HG02885 (cell line): ENCODE results near the gene ANXA8L1.
"Not testable (repeated sequence)": the region's sequence is repeated elsewhere in the genome, so short reads cannot be mapped to it uniquely, and the experiment has no call there.

Source experiments
- ATAC-seq: cut with Tn5 transposase; IDR thresholded peaks from one replicate; pipeline ENCODE4 v1.9.1; 2021; ENCODE audit warnings: mild to moderate bottlenecking; ENCODE audit not compliant: unreplicated experiment, poor library complexity

ANXA8L1 gene

DNA sequence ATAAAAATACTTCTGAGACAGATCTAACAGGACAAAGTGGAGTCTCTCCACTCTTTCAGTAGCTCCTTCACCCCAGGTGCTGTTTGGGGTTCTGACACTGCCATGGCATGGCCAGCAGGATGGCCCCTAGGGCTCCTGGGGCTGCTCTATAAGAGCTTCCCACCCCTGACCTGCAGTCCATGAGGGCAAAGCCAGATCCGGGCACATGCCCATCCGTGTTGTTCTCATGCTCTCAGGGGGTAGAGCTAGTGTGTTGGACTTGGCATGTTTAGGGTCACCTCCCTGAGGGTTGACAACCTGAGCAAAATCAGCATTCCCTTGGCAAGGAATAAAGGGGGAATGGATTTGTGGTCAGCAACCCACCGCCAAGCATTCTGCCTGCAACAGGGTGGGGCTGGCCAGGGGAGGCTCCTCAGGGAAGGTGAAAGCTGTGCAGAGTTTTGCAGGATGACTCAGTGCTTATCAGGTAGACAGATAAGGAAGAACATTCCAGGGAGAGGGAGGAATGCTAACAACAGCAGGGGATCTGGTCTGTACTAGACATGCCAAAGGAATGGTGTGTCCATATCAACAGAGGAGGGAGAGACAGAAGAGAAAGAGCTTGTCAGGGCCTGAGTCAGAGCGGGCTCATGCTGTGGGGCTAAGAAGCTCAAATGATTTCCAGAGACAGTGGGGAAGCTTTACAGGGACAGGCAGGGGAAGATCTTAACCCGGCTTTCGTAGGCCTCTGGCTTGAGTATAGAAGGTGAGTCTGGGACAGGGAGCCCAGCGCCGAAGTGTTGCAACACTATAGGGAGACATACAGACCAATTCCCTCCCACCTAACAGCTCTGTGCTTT, 21.1 kb downstream of the ANXA8L1 start:
- ATAC-seq, result not testable (repeated sequence)

DNA sequence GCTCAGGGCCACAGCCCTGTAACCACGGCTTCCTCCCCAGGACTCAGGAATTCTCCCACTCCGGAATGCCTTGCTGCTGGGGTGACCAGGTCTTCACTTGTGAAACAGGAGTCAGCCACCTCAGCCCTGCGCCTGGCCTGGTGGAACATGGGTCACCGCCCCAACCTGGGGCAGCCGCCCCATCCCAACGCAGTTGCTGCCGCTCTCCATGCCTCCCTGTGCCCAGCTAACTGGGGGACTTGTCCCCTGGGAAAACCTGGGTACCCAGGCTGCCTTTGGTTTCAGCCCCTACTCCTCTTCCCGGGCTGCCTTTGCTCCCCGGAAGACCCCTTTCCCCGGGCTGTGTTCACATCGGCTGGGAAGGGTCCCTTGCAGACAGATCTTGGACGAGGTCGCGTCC, 22.2 kb downstream of the ANXA8L1 start:
- ATAC-seq, result not testable (repeated sequence)

DNA sequence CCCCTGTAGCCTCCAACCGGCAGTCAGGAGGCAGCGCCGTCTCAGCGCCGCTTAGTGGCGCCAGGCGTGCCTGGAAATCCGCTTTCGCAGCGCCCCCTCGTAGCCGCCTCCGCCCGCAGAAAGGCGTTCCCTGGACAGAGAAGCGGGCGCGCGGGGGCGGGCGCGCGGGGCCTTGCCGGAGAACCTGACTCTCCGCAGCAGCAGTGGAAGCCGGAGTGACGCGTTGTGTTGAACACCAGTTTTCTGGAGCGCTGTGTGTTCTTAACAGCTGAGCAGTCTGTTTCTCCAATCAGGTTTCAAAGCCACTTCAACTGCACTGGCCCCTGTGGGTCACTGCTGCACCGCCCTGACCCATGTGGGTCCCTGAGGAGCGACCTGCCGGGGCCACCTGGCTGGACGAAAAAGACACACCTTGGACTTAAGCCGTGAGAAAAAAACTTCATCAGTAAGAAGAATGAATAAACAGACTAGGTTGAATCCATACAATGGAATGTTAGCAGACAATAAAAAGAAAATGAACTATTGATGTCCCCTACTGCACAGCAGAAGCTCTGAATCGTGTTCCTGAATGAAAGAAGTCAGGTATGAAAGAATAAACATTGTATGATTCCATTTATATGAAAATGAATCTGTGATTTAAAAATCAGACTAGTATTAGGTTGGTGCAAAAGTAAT, 22.8 kb downstream of the ANXA8L1 start:
- peak; percentile 72 for ATAC-seq

DNA sequence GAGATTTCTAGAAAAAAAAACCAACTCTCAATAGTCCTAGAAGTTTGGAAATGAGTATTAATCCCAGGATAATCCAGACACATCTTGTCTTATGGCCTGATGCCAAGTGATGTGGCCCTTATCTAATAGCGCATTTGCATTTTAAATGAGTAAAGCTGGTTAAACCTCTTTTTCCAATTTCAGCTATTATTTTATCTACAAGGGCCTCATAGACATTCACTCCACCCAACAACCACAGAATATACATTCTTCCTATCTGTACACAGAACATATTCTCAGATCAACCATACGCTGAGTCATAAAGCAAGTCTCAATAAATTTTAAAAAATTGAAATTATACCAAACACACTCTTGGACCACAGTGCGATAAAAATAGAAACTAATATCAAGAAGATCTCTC, 34.0 kb downstream of the ANXA8L1 start:
- ATAC-seq, result not testable (repeated sequence)

DNA sequence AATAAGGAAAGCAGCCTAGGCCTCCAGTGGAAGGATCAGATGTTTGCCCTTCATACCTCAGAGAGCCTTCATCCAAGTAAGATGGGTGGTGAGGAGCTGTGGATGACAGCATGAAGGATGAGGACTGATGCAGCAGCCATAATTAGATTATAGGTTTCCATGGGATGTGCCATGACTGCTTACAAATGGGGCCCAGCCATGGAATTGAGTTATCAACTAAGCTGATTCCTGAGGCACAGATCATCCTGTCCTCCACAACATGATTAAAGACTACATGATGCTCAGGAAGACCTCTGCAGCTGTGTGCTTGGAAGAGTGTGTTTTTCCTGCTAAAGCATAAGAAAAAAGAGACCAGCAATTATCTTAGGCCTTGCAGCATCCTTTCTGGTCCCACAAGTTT, 35.5 kb downstream of the ANXA8L1 start:
- ATAC-seq, result not testable (repeated sequence)

DNA sequence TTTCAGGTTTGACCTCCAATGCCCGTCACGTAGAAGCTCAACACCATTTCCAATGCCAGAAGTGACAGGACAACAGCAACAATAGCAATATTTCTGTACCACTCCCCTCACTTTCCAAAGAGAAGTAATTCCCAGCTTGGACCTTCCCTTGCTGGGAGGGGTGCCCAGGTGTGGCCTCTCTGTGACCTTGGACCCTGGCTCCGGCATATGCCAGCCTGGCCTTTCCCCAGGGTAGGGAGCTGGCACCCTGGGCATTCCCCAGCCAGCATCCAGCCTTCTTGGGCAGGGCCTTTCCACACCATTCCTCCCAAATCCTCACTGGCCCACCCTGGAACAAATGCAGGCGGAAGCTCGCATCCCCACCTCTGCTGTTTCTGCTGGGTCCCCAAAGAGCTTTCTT, 37.1 kb downstream of the ANXA8L1 start:
- not testable (repeated sequence) for ATAC-seq

DNA sequence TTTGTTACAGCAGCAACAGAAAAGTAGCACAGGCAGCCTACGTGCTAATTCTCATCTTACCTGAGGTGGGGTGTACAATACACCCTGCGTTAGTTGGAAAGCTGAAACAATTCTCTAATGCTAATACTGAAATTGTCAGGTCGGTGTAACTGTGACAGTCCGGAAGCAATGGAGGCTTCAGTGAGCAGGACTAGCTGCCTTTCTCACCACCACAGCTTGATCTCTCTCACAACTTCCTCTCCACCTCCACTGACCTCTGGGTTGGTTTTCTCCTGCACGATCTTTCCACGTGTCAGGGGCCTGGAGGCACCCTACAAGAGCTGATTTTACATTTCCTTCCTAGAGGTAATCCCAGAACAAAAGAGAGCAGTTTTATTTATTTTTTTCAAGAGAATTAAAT, 39.7 kb downstream of the ANXA8L1 start:
- peak; percentile 71 for ATAC-seq

DNA sequence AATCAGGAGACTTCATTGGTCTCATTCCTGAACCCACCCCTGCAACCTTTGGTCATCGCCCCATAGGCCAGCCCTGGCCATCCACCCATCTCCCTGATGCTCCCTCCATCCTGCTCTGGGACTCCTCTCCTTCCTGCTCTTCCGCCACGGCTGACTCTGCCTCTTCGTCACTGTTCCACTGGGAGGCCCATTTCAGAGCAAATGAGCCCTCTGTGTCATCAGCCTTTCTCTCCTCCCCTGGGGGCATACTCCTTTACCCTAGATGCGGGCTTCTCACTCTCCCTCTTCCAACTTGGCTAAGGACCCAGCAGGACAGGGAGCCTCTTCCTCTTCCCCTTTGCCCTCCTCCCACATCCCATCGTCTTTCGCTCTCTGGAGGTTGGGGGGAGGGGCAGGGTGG, 42.7 kb downstream of the ANXA8L1 start:
- ATAC-seq, result not testable (repeated sequence)

DNA sequence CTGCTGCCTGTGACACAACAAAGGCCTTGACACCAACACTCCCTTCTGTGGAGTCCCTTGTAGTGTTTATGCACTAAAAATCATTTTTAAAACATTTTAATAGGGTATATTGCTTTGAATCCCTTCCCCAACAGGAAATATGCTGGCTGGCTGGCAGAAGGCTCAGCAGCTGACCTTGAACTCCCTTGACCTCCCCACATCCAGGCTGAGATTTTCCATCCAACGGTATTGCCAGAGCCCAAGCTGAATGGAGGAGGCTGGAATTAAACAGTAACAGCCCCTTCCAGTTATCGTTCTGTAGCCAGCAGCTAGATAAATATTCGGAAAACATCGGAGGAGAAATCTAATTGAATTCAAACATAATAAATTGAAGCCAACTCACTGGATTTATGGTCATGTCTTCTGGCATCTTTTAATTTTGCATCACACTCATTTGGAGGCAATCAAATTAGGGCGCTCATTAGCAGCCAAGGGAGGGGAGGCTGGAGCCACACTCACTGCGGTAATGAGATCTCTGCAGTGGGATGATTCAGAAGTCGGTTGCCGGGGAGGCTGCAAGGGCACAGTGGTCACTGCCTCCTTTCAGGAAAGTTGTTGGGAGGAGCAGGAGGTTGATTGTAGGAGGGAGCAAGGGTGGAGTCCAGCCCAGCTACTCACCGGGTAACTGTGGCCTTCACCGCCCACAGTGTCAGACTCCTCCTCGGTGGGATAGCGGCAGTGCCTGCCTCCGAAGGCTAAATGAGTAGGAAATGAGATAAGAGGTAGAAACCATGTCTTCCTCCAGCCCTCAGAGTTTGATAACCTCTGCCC, 44.2 kb downstream of the ANXA8L1 start:
- ATAC-seq, result not testable (repeated sequence)

DNA sequence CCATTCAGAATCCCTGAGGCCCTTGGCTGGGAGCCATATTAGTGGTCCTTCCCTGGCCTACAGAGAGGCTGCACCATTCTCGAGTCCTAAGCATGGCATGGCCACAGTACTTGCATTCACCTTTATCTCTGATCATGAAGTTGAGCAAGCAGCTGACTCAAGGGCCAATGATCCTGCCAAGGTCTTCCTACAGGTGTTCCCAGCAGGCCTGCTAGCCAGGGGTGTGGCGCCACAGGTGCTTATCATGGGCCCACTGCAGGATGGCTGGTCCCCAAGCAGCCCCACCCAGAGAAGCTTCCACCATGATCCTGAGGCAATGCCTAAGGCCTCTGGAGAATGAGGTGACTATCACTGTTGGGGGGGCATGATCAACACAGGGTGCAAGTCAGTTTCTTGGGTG, 48.0 kb downstream of the ANXA8L1 start:
- ATAC-seq, result not testable (repeated sequence)

DNA sequence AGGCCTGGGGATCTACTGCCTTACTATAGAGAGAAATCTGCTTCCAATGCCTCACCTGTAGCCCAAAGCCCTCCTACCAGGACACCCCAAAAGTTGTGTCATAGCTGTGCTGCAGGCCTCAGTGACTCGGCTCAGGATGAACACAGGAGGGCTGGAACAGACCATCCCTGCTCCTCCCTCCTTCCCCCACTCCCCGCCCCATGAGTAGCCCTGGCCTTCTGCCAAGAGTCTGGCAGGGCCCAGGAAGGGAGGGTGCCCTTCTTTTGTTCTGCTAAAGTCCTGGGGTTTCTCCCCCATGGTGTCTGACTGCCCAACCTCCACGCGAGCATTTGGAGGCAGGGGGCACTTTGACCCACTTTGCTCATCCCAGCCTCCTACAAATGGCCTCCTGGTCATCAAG, 65.4 kb downstream of the ANXA8L1 start:
- ATAC-seq, result not testable (repeated sequence)
